HG03175 (cell line): ENCODE results near the gene NDUFA8.

Source experiments
- ATAC-seq: cut with Tn5 transposase; IDR thresholded peaks from one replicate; pipeline ENCODE4 v1.9.1; 2021; ENCODE audit warnings: mild to moderate bottlenecking, moderate library complexity; ENCODE audit not compliant: unreplicated experiment

Gene NDUFA8

GRCh38 chr9:122138560-122139268 lies 20.9 kb downstream of the NDUFA8 start:
- ATAC-seq = no peak

GRCh38 chr9:122135529-122135859 lies 24.1 kb downstream of the NDUFA8 start:
- no peak for ATAC-seq

- no peak for ATAC-seq
Measured at GRCh38 chr9:122134822-122135528, 24.6 kb downstream of the NDUFA8 start.

- ATAC-seq = no peak
Measured at GRCh38 chr9:122133984-122134535, 25.5 kb downstream of the NDUFA8 start.

GRCh38 chr9:122133263-122133983 lies 26.2 kb downstream of the NDUFA8 start:
- no peak for ATAC-seq

- no peak for ATAC-seq
Measured at GRCh38 chr9:122132539-122132938, 27.0 kb downstream of the NDUFA8 start.

- ATAC-seq = no peak
Measured at GRCh38 chr9:122131401-122132001, 28.1 kb downstream of the NDUFA8 start.

GRCh38 chr9:122130837-122131236 lies 28.7 kb downstream of the NDUFA8 start:
- no peak for ATAC-seq

GRCh38 chr9:122129969-122130368 lies 29.6 kb downstream of the NDUFA8 start:
- no peak for ATAC-seq

- no peak for ATAC-seq
Measured at GRCh38 chr9:122128969-122129343, 30.6 kb downstream of the NDUFA8 start.

- no peak for ATAC-seq
Measured at GRCh38 chr9:122128007-122128968, 31.3 kb downstream of the NDUFA8 start.

- ATAC-seq = no peak
Measured at GRCh38 chr9:122127396-122127798, 32.2 kb downstream of the NDUFA8 start.

- no peak for ATAC-seq
Measured at GRCh38 chr9:122126331-122127261, 33.0 kb downstream of the NDUFA8 start.

- no peak for ATAC-seq
Measured at GRCh38 chr9:122125509-122126330, 33.9 kb downstream of the NDUFA8 start.

GRCh38 chr9:122125158-122125508 lies 34.4 kb downstream of the NDUFA8 start:
- ATAC-seq = peak; percentile 60

- no peak for ATAC-seq
Measured at GRCh38 chr9:122124528-122124927, 35.1 kb downstream of the NDUFA8 start.

- no peak for ATAC-seq
Measured at GRCh38 chr9:122124048-122124447, 35.5 kb downstream of the NDUFA8 start.

- peak; percentile 50 for ATAC-seq
Measured at GRCh38 chr9:122122903-122123632, 36.5 kb downstream of the NDUFA8 start.
